Stimulated activated CD8-positive, alpha-beta memory T cell treated with anti-CD3 and anti-CD28 coated beads, Interleukin-12 subunit alpha, Interleukin-12 subunit beta, amount 100 ng/mL, for 24 hours (primary cell): ENCODE results near the gene NAV3.

ENCODE experiments used
- DNase-seq: peaks from one replicate; pipeline ENCODE4 v3.0.0-alpha.2; 2020; ENCODE audit errors: extremely low read depth

The NAV3 gene

DNA sequence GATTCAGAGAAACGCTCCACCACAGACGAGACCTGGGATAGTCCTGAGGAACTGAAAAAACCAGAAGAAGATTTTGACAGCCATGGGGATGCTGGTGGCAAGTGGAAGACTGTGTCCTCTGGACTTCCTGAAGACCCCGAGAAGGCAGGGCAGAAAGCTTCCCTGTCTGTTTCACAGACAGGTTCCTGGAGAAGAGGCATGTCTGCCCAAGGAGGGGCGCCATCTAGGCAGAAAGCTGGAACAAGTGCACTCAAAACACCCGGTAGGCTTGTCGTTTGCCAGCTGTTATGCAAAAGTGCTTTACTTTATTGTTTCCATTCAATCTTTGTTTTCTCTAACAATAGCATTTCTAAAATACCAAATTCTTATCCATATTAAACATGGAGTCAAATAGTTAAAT is 287.3 kb downstream of the NAV3 start:
- no peak for DNase-seq

DNA sequence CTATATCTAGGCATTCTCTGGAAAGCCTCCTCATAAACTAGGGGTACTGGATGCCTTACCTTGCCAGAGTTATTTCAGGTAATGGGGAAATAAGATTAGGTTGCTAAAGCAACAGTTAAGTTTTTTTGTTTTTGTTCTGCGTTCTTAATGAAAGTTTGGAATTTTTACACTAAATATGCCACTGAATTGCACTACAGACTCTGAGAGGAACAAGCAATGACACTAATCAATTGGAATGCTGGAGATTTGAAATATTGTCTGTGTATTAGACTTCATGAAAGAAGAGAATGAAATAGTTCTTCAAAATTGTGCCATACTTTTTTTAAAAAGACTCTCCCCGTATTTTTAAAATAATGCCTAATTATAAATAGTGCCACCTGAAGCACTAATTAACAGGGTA is 287.8 kb downstream of the NAV3 start:
- DNase-seq, result no peak

DNA sequence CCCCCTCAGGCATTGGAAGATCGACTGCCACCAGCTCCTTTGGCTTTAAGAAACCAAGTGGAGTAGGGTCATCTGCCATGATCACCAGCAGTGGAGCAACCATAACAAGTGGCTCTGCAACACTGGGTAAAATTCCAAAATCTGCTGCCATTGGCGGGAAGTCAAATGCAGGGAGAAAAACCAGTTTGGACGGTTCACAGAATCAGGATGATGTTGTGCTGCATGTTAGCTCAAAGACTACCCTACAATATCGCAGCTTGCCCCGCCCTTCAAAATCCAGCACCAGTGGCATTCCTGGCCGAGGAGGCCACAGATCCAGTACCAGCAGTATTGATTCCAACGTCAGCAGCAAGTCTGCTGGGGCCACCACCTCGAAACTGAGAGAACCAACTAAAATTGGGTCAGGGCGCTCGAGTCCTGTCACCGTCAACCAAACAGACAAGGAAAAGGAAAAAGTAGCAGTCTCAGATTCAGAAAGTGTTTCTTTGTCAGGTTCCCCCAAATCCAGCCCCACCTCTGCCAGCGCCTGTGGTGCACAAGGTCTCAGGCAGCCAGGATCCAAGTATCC is 288.7 kb downstream of the NAV3 start:
- no peak for DNase-seq

DNA sequence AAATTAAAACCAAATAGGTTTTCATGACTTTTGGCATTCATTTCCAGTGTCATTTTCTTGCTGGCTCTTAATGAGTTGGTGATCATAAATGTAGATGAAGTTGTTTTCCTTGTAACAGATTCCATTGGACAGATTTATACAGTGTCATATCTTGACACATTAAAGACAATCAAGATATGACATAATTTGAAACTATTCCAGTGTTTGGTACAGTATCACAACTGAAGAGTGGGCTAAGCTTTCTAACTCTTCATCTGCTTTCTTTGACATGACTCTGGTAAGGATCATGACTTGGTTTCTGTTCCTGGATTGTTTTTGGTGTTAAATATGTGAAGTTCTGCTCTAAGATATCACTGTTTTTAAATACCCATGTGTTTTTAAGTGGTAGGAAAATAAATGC is 289.6 kb downstream of the NAV3 start:
- DNase-seq, result no peak

DNA sequence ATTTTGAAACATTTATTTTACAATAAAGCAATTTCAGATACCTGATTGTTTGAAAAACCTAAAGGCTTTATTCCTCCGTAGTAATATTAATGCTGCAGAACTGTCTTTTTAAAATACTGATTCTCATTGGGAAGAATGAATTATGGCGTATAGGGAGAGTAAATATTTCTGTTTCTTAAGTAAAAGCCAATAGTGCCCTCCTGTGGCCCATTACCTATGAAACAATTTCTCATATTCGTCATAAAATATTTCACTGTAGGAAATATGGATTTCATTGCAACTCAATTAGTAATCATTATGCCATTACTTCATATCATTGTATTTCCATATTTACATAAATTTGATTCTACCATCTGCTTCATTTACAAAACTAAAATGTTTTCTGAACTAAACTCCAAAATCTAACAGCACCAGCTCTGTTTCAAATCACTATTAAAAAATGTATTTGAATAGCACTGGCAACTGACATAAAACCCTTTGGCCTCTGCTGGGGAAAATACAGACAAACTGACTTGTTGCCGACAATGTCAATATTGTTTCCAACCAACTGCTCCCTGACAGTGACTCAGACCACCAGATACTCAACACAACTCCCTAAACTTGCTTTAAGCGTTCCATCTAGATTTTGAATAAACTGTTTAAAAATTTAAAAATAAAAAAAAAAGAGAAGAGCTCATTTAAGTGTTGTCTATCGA is 290.3 kb downstream of the NAV3 start:
- no peak for DNase-seq

DNA sequence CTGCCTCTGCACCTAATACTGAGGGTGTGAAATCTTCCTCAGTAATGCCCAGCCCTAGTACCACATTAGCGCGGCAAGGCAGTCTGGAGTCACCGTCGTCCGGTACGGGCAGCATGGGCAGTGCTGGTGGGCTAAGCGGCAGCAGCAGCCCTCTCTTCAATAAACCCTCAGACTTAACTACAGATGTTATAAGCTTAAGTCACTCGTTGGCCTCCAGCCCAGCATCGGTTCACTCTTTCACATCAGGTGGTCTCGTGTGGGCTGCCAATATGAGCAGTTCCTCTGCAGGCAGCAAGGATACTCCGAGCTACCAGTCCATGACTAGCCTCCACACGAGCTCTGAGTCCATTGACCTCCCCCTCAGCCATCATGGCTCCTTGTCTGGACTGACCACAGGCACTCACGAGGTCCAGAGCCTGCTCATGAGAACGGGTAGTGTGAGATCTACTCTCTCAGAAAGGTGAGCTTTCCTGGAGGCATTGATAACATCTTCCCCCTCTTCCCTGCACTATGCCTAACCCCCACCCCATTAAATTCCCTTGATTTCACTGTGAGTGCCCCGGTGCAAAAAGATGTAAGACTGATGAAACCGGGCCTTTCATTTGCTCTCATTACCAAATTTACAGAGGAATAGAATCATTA is 291.4 kb downstream of the NAV3 start:
- DNase-seq, result no peak

DNA sequence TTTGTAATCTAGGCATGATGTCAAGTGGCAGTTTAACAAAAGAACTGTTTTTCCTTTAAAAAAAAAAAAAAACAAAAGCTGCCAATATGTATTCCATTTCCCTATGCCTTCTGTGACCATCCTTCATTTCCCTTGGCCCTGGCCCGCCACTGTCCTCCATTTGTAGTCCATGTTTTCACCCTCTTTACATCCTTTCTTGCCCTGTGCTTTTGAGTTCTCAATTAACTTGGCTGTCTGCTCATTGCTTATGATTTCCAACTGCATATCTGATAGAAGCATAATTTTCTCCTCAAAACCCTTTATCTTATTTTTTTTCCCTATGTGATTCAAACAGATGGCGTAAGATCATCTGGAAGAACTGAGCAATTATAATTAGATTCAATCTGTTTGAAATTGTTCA is 297.5 kb downstream of the NAV3 start:
- no peak for DNase-seq

DNA sequence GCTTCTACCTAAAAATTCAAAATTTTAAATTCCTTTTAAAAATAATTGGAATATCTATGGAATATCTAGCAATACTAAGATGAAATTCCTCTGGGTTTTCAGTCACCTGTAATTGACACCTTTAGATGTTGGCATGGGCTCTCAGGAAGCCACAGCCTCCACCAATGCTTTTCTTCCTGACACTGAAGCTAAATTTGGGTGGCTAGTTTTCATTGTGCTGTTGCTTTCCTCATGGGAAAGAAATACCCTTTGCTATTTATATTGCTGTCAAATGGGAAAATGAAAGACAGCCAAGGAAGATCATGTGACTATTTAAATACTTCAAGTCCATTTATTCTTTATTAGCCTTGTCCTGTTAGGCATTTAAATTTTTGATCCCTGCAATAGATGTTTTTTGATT is 313.0 kb downstream of the NAV3 start:
- no peak for DNase-seq

DNA sequence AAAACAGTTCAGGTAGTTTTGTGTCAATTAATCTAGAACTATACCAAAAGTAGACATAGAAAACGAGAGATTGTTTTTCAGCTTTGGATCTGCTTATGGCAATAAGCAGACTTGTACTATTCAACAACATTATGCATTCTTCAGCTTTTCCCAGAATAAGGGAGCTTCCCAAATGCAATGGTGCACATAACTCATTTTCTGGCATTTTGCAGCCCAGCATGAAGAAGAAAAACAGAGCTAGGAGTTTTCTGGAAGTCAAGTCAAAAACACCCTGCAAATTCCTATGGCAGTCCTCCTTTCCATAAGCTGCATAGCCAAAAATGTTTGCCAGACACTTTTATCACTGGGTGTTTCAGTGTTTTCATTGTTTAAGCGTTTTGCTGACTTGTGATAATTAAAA is 314.7 kb downstream of the NAV3 start:
- no peak for DNase-seq

DNA sequence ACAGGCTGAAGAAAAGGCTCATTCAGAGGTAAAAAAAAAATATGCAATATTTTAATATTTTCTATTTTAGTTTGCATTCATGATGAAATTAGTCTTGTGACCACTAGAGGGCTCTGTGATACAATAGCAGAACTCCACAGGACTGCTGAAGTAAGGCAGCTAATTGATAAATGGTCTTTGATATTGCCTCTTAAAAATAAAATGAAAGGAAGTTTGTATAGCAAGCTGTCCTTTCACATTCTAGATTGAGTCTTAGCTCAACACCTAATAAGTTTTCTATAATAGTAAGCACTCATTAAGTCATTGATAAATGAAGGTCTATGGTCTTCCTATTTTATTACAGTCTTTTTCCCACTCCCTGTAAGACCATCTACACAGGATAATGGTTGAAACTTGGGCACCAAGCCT is 315.7 kb downstream of the NAV3 start:
- DNase-seq, result no peak

DNA sequence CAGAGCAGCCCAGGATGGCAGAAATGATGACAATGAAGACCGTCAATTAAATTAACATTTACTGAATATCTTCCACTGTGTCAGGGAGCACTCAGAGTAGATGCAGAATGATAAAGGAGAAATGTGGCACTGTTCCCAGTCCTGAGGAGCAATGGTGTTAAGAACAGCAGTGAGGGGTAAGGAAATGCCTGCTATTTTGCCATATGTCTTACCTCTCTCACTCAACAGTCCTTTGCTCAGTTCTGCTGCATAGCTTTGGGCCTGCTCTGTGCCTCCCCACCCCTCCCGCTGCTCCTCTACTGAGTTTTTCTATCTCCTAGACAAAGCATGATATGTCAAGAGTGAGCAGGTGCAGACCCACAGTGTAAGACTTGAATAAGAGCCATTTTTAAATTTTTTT is 318.8 kb downstream of the NAV3 start:
- DNase-seq, result no peak

DNA sequence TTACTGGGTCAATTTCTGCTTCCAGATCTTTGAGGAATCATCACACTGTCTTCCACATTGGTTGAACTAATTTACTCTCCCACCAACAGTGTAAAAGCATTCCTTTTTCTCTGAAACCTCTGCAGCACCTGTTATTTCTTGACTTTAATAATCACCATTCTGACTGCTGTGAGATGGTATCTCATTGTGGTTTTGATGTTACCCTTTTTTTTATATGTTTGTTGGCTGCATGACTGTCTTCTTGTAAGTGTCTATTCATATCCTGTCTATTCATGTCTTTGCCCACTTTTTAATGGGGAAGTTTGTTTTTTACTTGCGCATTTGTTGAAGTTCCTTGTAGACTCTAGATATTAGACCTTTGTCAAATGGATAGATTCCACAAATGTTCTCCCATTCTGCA is 324.9 kb downstream of the NAV3 start:
- DNase-seq, result no peak

DNA sequence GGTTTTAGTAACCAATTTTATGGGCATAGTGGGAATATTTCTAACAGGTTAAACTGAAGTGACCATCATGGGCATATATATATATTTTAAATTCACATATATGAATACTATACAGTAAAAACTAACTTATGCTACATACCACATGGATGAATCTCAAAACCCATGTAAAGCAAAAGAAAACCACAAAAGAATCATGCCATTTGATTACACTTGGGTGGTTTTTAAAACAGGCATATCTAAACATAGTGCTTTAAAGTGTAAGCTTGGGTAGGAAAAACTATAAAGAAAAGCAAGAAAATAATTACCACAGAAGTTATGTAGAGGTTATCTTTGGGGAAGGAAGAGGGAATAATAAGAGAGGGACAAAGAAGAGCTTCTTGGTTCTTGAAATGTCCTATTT is 326.1 kb downstream of the NAV3 start:
- no peak for DNase-seq

DNA sequence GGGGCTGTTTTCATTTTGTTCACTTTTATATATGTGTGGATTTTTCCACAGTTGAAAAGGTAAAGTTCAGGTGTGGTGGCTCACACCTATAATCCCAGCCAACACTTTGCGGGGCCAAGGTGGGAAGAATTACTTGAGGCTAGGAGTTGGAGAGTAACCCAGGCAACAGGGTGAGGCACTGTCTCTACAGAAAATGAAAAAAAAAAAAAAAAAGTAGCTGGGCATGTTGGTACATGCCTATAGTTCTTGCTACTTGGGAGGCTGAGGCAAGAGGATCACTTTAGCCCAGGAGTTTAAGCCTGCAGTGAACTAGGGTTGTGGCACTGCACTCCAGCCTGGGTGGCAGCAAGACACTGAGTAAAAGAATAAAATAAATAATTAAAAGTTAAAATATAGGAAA is 326.5 kb downstream of the NAV3 start:
- no peak for DNase-seq

DNA sequence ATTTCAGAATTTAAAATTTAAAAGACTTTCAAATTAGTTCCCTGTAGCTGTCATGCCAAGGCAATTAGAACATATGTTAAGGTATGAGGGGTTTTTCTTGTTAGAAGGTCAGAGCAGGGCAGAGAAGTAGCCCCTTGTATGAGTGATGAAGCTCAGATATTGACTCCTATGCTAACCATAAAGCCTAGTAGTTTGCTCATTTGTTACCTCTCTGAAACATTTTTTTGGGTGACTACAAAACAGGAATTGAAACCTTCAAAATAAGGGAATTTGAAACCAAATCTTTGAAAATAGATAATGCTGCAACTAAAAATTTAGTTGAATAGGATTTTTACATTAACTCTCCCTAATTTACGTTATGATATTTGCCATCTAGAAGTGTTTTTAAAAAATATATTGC is 333.5 kb downstream of the NAV3 start:
- DNase-seq, result no peak

DNA sequence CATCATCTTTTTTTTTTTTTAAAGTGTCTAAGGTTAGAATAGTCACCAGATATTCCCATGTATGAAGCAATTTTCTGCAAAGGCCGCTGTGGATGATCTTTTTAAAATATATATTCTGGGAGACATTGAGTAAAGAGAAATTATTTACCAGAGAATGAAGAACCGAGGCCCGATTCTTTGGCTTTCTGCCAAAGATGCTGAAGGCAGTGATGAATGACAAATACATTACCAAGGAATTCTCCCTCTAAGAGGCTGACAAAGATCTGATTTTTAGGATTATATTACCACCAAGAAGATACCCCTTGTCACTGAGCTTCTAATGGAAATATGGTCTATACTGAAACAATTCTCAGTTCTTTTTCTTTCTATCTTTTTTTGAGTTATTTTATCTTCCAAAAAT is 336.8 kb downstream of the NAV3 start:
- DNase-seq, result no peak

DNA sequence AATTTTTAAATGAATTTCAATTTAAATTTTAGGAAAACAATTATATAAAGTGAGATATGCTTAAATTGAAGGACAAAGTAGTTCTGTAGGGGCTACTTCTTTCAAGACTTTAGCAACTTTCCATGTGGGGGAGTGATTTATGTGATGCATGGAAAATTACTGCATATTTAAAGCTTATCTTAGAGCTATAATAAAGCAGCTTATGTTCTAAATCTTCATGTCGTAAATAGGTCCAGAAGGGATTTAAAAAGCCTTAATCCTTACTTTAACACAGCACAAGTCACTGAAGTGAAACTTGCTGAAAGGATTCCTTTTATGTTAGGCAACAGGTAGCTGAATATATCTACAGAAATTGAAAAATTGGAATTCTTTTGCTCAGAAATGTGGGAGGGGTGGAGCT is 340.4 kb downstream of the NAV3 start:
- DNase-seq, result no peak

DNA sequence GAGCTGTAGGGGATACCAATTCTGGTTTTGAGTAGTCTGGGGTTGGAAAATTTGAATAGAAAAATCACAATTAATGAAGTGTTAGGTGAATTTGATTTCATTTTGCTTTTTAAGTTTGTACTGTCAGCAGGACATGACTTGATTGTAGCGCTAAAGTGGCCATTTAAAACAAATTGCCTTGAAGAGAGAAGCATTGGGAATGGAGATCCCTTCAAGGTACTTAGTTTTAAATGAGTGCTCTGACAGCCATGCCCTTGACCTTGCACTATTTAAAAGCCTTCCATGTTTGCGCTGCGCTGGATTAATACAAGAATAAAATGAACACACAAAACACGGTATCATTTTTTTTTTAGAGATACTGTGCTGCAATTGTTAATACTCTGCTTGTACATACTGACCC is 345.9 kb downstream of the NAV3 start:
- no peak for DNase-seq

DNA sequence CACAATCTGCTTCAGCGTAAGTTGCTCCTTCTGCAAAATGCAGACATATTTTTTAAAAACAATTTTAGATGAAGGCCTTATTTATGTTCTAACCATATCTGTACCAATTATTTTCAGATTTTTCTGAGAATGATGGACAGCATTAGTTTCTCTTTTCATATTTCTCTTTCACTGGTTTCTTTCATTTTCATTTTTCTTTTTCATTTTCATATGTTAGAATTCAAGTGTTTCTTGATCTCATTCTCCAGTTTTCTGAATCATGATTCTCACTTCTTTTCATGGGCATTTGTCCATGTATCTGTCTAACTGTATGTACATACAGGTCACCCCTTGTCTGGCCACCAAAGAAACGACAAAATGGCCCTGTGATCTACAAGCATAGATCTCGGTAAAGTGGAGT is 346.6 kb downstream of the NAV3 start:
- DNase-seq, result no peak

DNA sequence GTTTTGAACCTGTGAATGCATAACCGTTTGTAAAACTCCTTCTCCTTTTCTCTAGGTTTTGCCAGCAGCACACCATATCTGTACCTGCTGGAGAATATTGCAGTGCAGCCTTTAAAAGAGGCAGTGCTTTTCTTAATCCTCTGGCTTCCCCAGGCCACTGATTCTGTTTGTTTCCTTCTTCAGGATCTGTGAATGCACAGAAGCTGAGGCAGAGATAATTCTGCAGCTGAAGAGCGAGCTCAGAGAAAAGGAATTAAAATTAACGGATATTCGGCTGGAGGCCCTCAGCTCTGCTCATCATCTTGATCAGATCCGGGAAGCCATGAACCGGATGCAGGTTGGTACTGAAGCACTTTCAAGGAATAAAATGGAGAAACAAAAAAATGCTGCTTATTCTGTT is 348.7 kb downstream of the NAV3 start:
- no peak for DNase-seq

DNA sequence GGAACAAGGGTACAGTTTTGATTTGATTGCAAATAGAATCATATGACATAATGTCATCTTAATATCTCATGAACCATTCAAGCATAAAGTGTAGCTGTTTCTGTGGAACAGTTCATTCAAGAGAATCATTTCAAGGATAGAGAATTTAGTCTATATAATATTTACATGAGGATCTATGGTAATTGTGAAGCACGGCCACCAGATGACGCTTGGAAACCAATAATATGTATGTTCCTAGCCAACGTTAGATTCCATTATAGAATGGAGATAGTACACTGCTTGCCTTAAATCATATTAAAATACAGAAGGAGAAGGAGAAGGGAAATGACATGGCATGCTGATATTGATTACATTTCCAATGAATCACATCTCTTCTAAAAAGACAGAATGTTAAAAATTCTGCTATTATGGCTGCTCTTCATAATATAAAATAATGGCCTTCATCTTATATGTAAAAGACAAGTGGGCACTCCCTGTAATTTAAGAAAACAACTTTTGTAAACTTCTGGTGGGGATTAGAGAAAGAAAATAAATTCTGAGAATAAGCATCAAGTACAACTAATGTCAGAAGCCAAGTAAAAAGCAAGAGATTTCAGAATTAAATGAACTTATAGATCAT is 351.0 kb downstream of the NAV3 start:
- no peak for DNase-seq

DNA sequence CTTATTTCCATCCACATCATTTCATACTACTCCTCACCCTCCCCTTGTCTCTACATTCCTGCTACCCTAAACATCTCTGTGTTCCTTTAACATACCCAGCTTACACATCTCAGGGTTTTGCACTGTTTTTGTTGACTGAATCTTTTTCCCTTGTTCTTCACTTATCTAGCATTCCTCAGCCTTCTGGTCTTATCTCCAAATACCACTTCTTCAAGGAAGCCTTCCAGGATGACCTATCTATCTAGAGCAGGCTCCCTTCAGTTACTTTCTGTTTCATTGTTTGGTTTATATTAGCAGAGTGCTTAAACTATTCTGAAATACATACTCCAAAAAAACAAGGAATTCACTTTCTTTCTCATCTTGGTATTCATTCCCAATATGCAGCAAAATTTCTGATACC is 353.1 kb downstream of the NAV3 start:
- DNase-seq, result no peak

DNA sequence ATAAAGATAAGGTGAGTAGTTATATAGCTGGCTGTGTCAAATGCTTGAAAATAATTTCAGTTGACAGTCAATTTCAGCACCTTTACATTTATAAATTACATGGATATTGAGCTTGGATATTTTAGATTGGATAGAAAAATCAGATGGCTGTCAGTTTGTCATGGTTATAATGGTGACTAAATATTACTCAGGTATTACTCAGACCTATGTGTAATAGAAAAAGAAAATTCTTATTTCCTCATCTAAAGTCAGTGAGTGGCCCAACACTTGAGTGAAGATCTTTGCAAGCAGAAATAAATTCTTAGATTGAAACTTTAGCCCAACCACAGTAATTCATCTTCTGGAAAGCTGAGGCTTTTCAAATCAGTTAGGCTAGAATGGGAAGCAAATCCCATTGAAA is 354.4 kb downstream of the NAV3 start:
- no peak for DNase-seq
